Cardiac muscle cell (in vitro differentiated cells and primary cell): ENCODE results near the gene SPECC1. TPM values are rescaled to one million over a fixed set of nuclear protein-coding genes. Genes with fewer than 3 reads are reported as not detected.
"Not testable (repeated sequence)": the region's sequence is repeated elsewhere in the genome, so short reads cannot be mapped to it uniquely, and the experiment has no call there.

Experiments used
- DNase-seq, 2 donors: peaks; one replicate each; pipeline versions ENCODE4 v3.0.0 to v3.0.0-alpha.2; 2010 to 2017; ENCODE audit warnings: low read depth in 1 of 2, low spot score in 1 of 2
- H3K27ac ChIP-seq: fragments of 200-600 bp; sonication (generic); 2 replicates; pipeline ENCODE4 v1.5.1; 2016
- H3K27me3 ChIP-seq: fragments of 200-600 bp; sonication (generic); 2 replicates; pipeline ENCODE4 v1.6.0; 2016; ENCODE audit warnings: control low read depth
- H3K36me3 ChIP-seq: fragments of 200-600 bp; sonication (generic); 2 replicates; pipeline ENCODE4 v1.5.1; 2016; ENCODE audit warnings: control low read depth
- H3K4me1 ChIP-seq: fragments of 200-600 bp; sonication (generic); 2 replicates; pipeline ENCODE4 v1.8.1; 2017; ENCODE audit warnings: low read depth, mild to moderate bottlenecking, mixed run types
- H3K4me3 ChIP-seq: fragments of 200-600 bp; sonication (generic); 2 replicates; pipeline ENCODE4 v1.5.1; 2016; ENCODE audit warnings: mild to moderate bottlenecking
- H3K9me3 ChIP-seq: fragments of 200-600 bp; sonication (generic); 2 replicates; pipeline ENCODE4 v1.5.1; 2017; ENCODE audit warnings: low read depth, mild to moderate bottlenecking, control low read depth
- CTCF ChIP-seq: IDR thresholded peaks from 2 replicates; pipeline ENCODE4 v1.5.1; 2012; ENCODE audit warnings: low read depth, mild to moderate bottlenecking, low read length
- polyA plus RNA-seq: library from polyadenylated mRNA; unstranded; fragments of >200 nt; fragmentation: Nextera tagmentation; extraction: Ambion mirVana; gene quantifications from 2 replicates; pipeline ENCODE4 v1.2.1, GENCODE V29; 2016
- total RNA-seq: library from RNA; depleted of rRNA; stranded (reverse); fragments of >200 nt; gene quantifications from 2 replicates; pipeline ENCODE4 v1.2.3, GENCODE V29; 2016

Gene SPECC1
- total and polyA plus RNA-seq, 2 experiments from 2014 or later = 13.6 to 48.7 TPM

DNA sequence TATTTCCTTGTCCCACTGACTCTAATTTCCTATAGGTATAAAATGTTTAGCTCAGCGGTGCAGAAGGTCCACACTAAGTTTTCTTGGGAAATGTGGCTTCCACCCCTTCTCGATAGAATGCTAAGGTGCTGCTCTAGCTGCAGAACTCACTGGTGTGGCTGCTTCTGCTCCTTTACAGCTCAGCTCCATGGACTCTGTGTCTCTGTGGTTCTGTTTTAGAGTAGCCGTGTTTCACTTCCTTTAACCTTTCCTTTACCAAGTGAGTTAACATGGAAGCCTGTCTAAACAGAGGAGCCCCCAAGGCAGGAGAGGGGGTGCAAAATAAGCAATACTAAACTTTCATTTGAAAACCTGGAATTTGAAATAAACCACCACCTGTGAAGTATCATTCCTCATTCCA is 65.3 kb downstream of the SPECC1 start:
- TF ChIP-seq CTCF = no peak
- H3K4me3 ChIP-seq = no peak overlapping the region

DNA sequence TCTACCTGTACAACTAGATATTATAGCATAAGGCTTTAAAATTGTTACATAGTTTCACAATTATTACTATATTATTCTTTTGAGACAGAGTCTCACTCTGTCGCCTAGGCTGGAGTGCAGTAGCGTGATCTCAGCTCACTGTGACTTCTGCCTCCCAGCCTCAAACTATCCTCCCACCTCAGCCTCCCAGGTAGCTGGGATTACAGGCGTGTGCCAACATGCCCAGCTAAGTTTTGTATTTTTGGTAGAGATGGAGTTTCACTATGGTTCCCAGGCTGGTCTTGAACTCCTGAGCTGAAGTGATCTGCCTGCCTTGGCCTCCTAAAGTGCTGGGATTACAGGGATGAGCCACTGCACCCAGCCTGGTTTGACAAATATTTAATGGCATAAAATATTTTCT is 67.0 kb downstream of the SPECC1 start:
- not testable (repeated sequence) for DNase-seq, H3K27me3 ChIP-seq, H3K36me3 ChIP-seq, H3K27ac ChIP-seq, H3K4me3 ChIP-seq, H3K9me3 ChIP-seq, H3K4me1 ChIP-seq

More for the DNA sequence above, 65.3 kb downstream of the SPECC1 start:
- H3K27me3 ChIP-seq = no peaks in the 10 kb centered on the region
- no peaks in the 10 kb centered on the region for H3K36me3 ChIP-seq
- H3K27ac ChIP-seq = no peak overlapping the region
- H3K4me1 ChIP-seq = no peaks in the 10 kb centered on the region
- H3K9me3 ChIP-seq = no peaks in the 10 kb centered on the region
- no peak for DNase-seq

DNA sequence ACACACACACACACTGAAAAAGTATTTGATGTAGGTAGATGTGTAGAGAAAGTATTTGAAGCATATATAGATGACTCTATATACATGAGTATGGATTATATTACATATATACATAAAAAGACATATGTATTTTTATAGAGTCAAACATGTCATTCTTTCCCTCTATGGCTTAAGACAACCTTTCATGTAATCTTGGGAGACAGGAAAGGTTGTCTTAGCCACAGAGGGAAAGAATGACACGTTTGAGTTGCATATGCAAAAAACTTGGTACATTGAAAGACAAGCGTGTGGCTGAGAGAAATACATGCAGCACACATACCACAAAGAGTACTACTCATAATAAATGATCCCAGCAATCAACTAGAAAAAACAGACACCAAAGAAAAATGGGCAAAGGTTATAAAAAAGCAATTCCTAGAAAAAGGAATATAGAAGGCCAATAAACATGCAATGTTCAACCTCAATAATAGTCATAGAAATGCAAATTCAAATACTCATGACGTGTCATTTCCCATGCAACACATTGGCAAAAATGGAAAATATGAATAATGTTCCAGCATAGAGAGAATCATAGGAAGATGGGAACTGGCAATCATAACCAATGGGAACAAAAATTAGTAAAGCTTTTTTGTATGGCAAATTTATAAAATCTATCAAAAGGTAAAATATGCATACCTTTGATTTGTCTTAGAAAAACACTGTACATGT is 69.0 kb downstream of the SPECC1 start:
- no peak overlapping the region for H3K4me3 ChIP-seq
- H3K9me3 ChIP-seq = no peaks in the 10 kb centered on the region
- H3K4me1 ChIP-seq = no peaks in the 10 kb centered on the region
- DNase-seq = no peak
- H3K36me3 ChIP-seq = no peaks in the 10 kb centered on the region
- H3K27ac ChIP-seq = no peak overlapping the region
- no peaks in the 10 kb centered on the region for H3K27me3 ChIP-seq
- TF ChIP-seq CTCF = no peak

DNA sequence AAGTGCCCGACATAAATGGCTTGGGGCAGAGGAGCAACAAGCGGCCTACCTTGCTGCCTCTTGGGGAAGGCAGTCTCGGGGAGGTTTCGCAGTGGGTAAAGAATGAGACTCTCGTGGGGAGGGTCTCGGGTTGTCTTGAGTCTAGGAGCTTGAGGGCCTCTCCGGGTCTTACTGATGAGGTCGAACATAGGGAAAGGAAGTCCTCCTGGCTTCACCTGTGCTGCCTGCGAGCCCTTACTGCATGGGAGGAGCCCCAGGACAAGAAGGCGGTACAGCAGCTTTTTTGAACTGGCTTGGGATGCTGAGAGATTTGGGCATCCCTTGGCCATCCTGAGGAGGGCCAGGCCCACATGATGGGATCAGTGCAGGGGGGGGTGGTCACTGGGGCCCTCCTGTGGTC is 71.4 kb downstream of the SPECC1 start:
- TF ChIP-seq CTCF = no peak
- no peak overlapping the region for H3K27ac ChIP-seq
- H3K9me3 ChIP-seq = no peaks in the 10 kb centered on the region
- no peak for DNase-seq
- no peaks in the 10 kb centered on the region for H3K36me3 ChIP-seq
- H3K4me1 ChIP-seq = no peaks in the 10 kb centered on the region
- no peaks in the 10 kb centered on the region for H3K27me3 ChIP-seq
- no peak overlapping the region for H3K4me3 ChIP-seq

- H3K4me1 ChIP-seq = no peaks in the 10 kb centered on the region
- peak in 1 of 2 donors; percentile 27 for DNase-seq
- H3K36me3 ChIP-seq = no peaks in the 10 kb centered on the region
- H3K27ac ChIP-seq = no peak overlapping the region
- TF ChIP-seq CTCF = no peak
- H3K27me3 ChIP-seq = no peaks in the 10 kb centered on the region
- H3K9me3 ChIP-seq = no peaks in the 10 kb centered on the region
- no peak overlapping the region for H3K4me3 ChIP-seq
Measured at GRCh38 chr17:20083156-20083859, 74.1 kb downstream of the SPECC1 start.

DNA sequence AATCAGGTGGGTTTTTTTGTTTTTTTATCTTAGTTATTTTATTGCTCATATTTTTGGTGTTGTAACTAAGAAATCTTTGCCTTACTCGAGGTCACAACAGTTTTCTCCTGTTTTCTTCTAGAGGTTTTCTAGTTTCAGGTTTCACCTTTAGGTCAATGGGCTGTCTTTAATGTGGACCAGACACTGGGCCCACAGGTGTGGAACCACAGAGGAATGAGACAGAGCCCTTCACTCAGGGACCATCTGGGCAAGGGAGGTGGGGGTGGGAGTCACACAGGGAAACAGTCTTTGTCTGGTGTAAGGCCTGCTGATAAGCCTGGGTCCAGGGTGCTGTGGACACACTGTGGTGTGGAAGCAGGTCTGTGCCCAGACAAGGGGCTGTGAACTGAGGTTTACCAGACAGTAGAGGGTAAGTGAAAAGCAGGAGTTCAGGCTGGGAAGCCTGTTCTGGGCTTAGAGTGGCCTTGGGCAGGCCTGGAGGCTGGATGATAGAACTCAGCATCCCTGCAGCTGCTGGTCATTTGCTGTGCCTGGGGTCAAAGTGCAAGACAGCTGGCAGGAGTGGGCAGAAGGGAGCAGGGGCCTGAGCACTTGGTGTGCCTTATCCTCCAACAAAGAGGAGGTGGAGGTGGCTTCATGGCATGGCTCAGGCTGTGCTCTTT is 75.6 kb downstream of the SPECC1 start:
- Histone ChIP-seq H3K9me3 (no peaks in the 10 kb centered on the region), H3K4me1 (no peaks in the 10 kb centered on the region), H3K27ac (no peak overlapping the region), H3K4me3 (no peak overlapping the region), H3K36me3 (no peaks in the 10 kb centered on the region), H3K27me3 (no peaks in the 10 kb centered on the region)
- no peak for TF ChIP-seq CTCF
- no peak for DNase-seq
